CD4-positive, alpha-beta T cell treated with Interleukin-15 for 4 hours (primary cell): Measurements from ENCODE around the gene IQGAP2.

Source experiments
- DNase-seq: peaks from one replicate; pipeline ENCODE4 v3.0.0-alpha.2; 2020; ENCODE audit warnings: low spot score

IQGAP2 gene

DNA sequence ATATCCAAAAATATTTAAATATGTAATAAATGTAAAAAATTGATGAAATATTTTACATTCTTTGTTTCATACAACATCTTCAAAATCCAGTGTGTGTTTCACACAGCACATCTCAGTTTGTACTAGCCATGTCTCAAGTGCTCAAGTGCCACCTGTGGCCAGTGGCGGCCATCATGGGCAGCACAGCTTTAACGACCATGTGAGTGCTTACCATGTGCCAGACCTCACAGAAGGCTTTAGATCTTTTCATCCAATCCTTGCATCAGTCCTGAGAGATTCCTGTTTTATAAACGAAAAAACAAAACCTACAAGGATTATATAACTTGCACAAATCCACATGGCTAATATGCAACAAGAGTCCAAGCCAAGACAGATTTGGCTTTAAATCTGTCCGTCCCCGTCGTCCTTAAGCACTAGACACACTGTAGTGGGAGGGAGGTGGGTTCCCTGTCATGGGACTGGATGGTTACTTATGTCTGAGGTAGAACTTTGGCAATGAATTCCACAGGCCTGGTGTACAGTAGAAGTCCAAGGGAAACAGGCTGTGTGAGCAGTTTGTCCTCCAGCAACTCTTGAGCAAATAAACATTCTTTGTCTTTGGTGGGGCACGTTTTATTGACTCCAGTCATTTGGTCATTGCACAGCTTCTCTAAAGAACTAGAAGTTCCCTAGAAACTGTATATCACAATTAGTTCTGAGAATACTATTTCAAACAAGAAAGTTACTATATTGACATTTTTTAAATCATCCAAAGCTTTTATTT is 287.8 kb downstream of the IQGAP2 start:
- DNase-seq, result no peak

DNA sequence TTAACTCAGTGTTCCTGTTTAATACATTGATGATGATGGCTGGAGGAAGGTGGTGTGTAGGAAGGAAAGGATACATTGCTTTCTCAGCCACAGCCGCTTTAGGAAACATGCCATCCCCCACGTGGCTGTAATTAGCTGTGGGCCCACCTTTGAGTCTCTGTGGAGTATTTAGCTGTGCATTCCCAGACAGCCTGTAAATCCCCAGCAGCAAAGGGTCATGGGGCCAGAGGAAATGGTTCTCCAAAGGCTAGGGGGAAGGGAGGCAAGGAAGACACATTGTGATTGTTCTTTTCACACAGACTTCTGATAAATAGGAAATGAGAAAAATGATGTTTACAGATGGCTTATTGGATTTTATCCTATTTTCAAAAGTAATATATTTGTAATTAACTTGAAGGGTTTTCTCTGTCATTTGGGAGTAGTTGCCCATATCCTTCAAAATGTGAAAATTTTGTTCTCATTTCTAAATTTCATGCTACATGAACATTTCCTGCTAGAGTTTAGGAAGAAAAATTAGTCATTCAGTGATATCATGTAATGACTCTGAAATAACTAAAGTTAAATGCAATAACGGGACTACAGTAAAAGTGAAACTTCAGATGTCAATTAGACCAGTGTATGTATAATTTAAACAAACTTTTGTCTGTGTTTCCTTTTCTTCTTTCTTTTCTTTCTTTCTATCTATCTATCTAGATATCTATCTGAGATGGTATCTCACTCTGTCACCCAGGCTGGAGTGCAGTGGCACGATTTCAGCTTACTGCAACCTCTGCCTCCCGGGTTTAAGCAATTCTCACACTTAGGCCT is 288.6 kb downstream of the IQGAP2 start:
- no peak for DNase-seq

DNA sequence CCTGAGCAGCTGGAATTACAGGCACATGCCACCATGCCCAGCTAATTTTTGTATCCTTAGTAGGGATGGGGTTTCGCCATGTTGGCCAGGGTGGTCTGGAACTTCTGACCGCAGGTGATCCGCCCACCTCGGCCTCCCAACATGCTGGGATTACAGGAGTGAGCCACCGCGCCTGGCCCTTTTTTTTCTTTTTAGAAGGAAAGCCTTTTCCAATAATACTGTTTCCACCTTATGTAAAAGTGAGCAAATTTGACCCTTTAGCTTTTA is 289.1 kb downstream of the IQGAP2 start:
- DNase-seq, result no peak

DNA sequence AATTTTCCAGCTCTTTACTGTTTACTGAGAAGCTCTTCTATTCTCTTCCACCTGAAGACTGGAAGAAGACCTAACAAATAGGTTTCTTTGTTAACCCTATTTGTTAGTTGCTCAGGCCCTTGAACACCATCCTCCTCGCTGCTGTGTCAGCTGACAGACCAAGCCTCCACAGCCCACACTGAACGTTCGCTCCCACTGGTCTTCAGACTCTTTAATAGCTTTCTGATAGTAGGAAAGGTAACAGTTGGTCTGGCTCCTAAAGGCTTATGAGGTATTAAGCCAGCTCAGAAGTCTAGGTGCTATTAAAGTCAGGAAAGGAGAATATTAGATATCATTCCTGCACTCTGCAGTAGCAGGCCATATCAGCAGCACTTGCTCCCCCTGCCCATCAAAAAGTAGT is 289.6 kb downstream of the IQGAP2 start:
- no peak for DNase-seq

GRCh38 chr5:76693141-76693540 is 290.1 kb downstream of the IQGAP2 start:
- no peak for DNase-seq

GRCh38 chr5:76694317-76694716 is 291.2 kb downstream of the IQGAP2 start:
- no peak for DNase-seq

DNA sequence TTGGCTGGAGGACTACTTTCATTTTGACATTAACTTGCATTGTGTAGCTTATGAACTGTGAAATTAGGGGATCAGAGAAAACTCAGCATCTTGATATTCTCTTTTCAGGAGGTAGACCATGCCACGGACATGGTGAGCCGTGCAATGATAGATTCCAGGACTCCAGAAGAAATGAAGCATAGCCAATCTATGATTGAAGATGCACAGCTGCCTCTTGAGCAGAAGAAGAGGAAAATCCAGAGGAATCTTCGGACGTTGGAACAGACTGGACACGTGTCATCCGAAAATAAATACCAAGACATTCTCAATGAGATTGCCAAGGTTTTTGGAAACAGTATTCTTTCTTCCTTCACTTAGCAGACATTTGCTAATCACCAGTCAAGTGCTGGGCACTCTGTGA is 292.3 kb downstream of the IQGAP2 start:
- DNase-seq, result no peak

GRCh38 chr5:76696251-76696650 is 293.2 kb downstream of the IQGAP2 start:
- DNase-seq, result no peak

GRCh38 chr5:76697670-76698069 is 294.6 kb downstream of the IQGAP2 start:
- DNase-seq, result no peak

- no peak for DNase-seq
These were observed 297.5 kb downstream of the IQGAP2 start for GRCh38 chr5:76700571-76700970.

DNA sequence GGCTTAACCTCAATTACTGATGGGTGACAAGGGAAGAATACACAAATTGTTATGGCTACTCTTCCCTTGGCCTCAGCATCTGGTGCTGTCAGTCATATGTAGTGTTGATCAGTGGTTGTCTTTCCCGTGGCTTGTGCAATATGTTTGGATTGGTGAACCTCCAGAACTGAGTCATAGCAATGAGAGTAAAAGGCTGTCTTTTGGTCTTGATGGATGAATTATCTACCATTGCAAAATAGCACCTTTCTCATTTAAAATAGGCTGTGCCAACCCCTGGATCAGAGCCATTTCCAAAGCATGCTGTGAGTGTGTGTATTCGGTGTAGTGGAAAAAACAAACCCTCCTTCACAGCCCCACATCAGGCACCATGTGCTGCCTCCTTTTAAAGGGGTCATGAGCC is 298.2 kb downstream of the IQGAP2 start:
- DNase-seq, result no peak

DNA sequence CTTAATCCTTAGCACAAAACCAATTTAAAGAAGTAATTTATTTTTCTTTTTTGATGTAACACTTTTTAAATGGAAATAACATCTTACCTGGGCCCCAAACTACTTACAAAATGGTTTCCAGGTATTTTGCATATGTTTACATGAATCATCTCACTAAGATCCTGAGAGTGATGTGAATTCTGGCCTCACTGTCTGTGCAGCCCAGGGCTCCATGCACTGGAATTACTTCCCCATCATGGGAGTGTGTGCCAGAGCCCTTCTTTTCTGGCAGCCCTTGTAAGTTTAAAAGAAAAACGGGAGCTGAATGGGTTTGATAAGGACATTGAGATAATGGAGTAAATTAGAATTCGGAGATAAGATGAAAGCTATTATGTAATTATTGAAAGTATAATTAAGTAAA is 300.6 kb downstream of the IQGAP2 start:
- no peak for DNase-seq

GRCh38 chr5:76704131-76704663 is 301.1 kb downstream of the IQGAP2 start:
- no peak for DNase-seq

DNA sequence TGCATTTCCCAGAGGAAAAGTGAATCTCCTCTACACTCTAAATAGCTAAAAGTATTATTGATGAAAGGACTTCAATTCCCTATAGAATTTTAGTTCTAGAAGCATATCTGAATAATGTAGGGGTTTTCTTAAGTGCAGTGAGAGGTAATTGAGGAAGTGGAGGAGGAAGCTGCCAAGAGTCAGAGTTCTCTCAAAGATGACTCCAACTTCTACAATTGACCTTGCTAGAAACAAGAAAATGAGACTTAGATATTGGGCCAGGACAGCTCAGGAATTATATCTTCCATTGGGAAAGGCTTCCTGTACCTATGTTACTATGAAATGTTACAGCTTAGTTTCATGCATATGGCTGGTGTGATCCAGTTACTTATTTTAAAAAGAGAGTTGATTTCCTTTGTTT is 302.5 kb downstream of the IQGAP2 start:
- DNase-seq, result no peak

DNA sequence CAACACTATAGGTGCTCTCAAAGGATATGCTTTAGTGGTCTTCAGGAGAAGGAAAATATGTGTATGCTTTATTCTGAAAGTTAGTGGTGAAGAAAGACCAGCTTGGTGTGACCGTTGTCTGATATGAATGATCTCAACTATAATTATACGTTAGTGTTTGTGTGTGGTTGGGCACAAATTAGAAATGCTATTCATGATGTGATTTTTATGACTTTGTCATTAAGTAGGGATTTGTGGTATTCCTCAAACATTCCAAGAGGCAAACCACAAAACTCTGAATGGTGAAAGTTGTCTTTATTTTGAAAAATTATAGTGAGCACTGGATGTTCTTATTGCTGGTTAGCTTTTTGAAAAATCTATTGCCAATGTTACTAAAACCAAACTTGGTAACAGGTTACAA is 306.7 kb downstream of the IQGAP2 start:
- DNase-seq, result no peak

- peak; percentile 25 for DNase-seq
These were observed 307.9 kb downstream of the IQGAP2 start for GRCh38 chr5:76710991-76711390.

DNA sequence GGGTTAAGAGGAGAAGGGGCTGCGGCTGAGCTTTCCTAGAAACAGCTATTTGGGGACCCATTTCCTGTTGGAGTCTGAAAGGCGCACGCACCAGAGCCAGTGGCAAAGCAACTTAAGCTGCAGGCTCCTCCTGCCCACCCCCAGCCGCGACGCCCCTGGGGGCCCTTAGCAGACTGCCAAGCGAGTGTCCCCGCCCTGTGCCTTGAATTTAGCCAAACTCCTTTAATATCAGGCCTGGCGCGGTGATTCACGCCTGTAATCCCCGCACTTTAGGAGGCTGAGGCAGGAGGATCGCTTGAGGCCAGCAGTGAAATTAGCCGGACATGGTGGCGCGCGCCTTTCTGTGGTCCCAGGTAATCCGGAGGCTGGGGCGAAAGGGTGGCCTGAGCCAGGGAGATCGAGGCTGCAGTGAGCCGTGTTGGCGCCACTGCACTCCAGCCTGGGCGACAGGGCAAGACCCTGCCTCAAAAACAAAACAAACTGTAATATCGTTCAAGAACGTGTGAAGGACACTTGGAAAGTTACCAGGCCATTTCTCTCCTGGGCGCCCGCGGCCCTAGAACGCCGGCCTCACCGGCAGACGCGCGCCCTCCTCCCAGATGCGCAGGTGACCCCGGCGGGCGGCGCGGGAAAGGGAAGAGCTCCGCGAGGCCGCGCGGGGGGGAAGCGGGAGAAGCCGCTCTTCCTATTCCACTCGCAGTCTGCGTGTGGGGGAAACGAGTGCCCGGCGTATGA is 311.8 kb downstream of the IQGAP2 start:
- DNase-seq, result peak; percentile 10

DNA sequence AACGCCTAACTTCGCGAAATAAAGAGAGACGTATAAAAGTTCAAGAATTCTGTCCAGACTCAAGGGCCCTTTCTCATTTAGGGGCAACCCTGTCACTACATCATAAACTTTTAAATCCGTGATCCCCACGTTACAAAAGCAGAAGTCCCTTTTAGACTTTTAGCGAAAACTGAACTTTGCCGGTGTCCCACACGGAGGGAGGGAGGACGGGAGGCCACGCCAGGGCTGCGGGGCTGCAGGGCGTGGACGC is 312.3 kb downstream of the IQGAP2 start:
- DNase-seq, result no peak

- DNase-seq, result peak; percentile 59
These were observed 312.8 kb downstream of the IQGAP2 start, which contains the start of gene F2R for GRCh38 chr5:76715736-76716455. Gene F2R (plus strand): TSS chr5:76716126. CDS start chr5:76716308, 182 bp downstream.

GRCh38 chr5:76716456-76717157 is 313.5 kb downstream of the IQGAP2 start:
- no peak for DNase-seq

- no peak for DNase-seq
These were observed 314.4 kb downstream of the IQGAP2 start for GRCh38 chr5:76717222-76718083.
